ENCODE data around the gene TCEAL6.

TCEAL6 gene

DNA sequence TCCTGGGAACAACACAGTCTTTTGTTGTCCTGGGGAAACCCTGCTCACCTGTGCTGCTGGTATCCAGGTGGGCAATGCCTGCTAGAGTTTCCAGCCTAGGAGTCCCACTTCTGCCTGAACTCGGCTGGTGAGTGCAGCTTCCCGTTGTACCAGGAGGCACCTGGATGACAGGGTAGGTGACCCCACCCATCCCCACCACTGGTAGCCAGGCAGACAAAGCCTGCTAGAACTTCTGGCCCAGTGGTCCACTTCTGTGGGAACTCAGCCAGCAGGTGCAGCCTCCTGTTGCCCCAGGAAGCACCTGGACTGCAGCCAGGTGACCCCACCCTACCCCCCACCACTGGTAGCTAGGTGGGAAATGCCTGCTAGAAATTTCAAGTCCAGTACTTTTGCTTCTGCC is 26.5 kb downstream of the TCEAL6 start:
- TF ChIP-seq SIN3A (IDR thresholded peaks at IDR 0.05; ENCODE audit: borderline replicate concordance, insufficient read depth, low read length), result no peak
- TF ChIP-seq, protein P1, sequence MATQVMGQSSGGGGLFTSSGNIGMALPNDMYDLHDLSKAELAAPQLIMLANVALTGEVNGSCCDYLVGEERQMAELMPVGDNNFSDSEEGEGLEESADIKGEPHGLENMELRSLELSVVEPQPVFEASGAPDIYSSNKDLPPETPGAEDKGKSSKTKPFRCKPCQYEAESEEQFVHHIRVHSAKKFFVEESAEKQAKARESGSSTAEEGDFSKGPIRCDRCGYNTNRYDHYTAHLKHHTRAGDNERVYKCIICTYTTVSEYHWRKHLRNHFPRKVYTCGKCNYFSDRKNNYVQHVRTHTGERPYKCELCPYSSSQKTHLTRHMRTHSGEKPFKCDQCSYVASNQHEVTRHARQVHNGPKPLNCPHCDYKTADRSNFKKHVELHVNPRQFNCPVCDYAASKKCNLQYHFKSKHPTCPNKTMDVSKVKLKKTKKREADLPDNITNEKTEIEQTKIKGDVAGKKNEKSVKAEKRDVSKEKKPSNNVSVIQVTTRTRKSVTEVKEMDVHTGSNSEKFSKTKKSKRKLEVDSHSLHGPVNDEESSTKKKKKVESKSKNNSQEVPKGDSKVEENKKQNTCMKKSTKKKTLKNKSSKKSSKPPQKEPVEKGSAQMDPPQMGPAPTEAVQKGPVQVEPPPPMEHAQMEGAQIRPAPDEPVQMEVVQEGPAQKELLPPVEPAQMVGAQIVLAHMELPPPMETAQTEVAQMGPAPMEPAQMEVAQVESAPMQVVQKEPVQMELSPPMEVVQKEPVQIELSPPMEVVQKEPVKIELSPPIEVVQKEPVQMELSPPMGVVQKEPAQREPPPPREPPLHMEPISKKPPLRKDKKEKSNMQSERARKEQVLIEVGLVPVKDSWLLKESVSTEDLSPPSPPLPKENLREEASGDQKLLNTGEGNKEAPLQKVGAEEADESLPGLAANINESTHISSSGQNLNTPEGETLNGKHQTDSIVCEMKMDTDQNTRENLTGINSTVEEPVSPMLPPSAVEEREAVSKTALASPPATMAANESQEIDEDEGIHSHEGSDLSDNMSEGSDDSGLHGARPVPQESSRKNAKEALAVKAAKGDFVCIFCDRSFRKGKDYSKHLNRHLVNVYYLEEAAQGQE (IDR thresholded peaks at IDR 0.05; ENCODE audit: insufficient read depth in 1 of 2, low read depth in 2 of 2, low read length in 2 of 2), result no peak
- TF ChIP-seq TAF1 (IDR thresholded peaks at IDR 0.05; ENCODE audit: borderline replicate concordance, insufficient read depth, low read length), result no peak
- TF ChIP-seq POLR2AphosphoS5 (IDR thresholded peaks at IDR 0.05; ENCODE audit: low read depth, low read length), result no peak
- TF ChIP-seq FOXP2 (optimal IDR thresholded peaks at IDR 0.05; ENCODE audit: borderline replicate concordance, extremely low read depth, extremely low read length, insufficient read depth), result no peak

DNA sequence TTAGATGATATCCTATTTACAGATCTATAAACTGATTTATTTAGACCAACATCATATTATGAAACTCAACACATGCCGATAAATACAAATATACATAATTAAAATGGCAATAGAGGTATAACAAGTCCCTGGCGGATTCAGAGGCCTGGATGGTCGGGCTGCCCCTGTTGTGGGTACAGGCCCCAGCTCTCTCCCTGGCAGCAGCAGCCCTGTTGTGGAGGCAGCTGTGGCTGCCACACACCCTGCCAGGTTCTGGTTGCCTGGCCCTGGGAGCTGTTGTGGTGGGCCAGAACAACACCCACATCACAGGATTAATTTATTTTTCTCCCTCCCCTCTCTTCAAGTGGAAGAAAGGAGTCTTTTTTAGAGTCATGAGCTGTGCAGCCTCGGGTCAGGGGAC is 28.9 kb downstream of the TCEAL6 start:
- TF ChIP-seq POLR2AphosphoS5 (IDR thresholded peaks at IDR 0.05; ENCODE audit: low read depth, low read length) (no peak), TAF1 (IDR thresholded peaks at IDR 0.05; ENCODE audit: borderline replicate concordance, insufficient read depth, low read length) (no peak), SIN3A (IDR thresholded peaks at IDR 0.05; ENCODE audit: borderline replicate concordance, insufficient read depth, low read length) (no peak), FOXP2 (optimal IDR thresholded peaks at IDR 0.05; ENCODE audit: borderline replicate concordance, extremely low read depth, extremely low read length, insufficient read depth) (no peak)
- TF ChIP-seq, protein P1 (IDR thresholded peaks at IDR 0.05; ENCODE audit: insufficient read depth in 1 of 2, low read depth in 2 of 2, low read length in 2 of 2), result no peak
